ENCODE results near the gene XIRP1.
A peak's percentile ranks its signal among the peaks of the same experiment; 100 is the strongest.
"Not testable (repeated sequence)": the region's sequence is repeated elsewhere in the genome, so short reads cannot be mapped to it uniquely, and the experiment has no call there.

XIRP1 gene

DNA sequence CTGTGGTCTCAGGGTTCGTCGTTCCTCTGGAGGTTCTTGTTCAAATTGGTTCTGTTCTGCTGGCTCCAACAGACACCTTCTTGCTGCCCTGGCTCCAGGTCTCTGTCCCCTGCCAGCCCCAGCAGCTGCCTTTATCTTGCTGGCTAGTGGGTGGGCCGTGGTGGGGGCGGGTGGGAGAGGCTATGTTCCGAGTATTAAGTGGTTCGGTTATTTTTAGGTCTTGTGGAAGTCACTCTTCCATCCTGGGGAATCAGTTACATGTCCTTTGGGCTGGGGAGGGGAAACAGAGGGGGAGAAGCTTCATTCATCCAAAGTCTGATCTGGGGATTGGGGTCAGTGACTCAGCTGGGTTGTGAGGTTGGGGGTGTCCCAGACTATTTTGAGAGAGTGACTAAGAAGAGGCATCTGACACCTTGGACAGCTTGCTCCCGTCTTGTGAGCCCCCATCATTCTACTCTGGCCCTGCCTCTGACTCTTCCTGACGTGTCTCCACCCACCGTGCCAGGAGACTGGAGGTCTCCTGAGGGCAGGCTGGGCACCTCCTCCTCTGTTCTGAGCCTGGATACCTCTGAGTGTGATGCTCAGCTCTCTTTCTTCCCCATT is at the start of gene XIRP1:
XIRP1 (minus strand) TSS at position 106 of the 603 bp plus-strand sequence. CDS start 3,150 bp downstream, outside the sequence.
- DNase-seq (no peak), ATAC-seq (replicated peaks) (peak; percentile 55 to 71)
- Mint-ChIP-seq H3K9me3 (no peaks in the 10 kb centered on the region), H3K36me3 (peaks cover 0 to 7% of the 10 kb centered on the region in 2 donors), H3K27ac (peak within 1 kb of the TSS; percentile 53), H3K4me3 (peak within 1 kb of the TSS; percentile 59 to 68), H3K4me1 (peaks cover 30 to 50% of the 10 kb centered on the region in 2 donors), H3K27me3 (peaks cover 6 to 8% of the 10 kb centered on the region in 2 donors)

GRCh38 chr3:39241561-39241960 is 49.2 kb upstream of the XIRP1 start:
- Mint-ChIP-seq H3K4me3 (no peak overlapping the region), H3K9me3 (peaks cover 0 to 4% of the 10 kb centered on the region in 2 donors), H3K27ac (no peak overlapping the region), H3K36me3 (no peaks in the 10 kb centered on the region), H3K27me3 (no peaks in the 10 kb centered on the region), H3K4me1 (peaks cover 2 to 6% of the 10 kb centered on the region in 2 donors)
- DNase-seq, result no peak
- no peak for ATAC-seq (replicated peaks)

- Mint-ChIP-seq H3K4me1 (peaks cover 15 to 37% of the 10 kb centered on the region in 2 donors), H3K36me3 (no peaks in the 10 kb centered on the region), H3K9me3 (no peaks in the 10 kb centered on the region), H3K4me3 (no peak overlapping the region), H3K27me3 (peaks cover 0 to 6% of the 10 kb centered on the region in 2 donors), H3K27ac (no peak overlapping the region)
- DNase-seq (no peak), ATAC-seq (replicated peaks) (no peak)
Measured at GRCh38 chr3:39237027-39237426, 44.6 kb upstream of the XIRP1 start.

DNA sequence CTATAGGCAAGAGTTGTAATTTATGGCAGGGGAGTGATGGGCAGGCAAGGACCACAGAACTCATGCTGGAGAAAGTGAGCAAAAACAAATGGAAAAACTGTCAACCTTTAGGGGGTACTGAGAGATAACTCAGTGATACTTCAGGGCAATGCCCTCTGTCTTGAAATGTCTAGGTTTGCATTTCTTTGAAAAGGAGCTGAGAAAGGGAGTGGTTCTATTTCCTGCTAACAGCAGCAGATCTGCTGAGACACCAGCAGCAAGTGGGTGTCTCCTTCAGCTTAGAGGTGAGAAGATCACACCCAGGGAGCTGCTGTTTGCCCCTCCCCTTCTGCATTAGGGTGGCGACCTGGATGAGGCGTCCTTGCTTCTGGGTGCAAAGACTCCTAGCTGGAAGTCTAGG is 42.3 kb upstream of the XIRP1 start:
- Mint-ChIP-seq H3K4me3 (no peak overlapping the region), H3K27me3 (peaks cover 0 to 6% of the 10 kb centered on the region in 2 donors), H3K36me3 (no peaks in the 10 kb centered on the region), H3K27ac (peak overlapping the region; percentile 20), H3K4me1 (peaks cover 15 to 35% of the 10 kb centered on the region in 2 donors), H3K9me3 (no peaks in the 10 kb centered on the region)
- DNase-seq, result no peak
- peak in 1 of 2 donors; percentile 55 for ATAC-seq (replicated peaks)

DNA sequence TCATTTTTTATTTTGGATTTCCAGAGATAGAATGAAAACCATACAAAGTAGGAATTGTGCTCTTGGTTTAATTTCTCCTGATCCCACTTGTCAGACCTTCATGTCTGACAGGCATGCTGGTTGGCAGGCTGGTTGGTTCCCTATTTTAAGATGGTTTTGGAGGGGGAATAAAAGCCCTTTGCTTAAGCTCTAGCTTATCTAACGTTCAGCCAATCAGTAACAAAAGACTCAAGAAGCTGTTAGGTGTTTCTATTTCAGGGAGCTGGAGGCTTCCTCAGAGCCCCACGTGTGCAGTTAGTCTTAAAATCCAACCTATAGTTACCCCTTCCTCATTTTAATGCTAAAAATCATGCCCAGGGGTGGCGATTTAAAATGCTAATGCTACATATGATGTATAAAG is 40.5 kb upstream of the XIRP1 start:
- Mint-ChIP-seq H3K9me3 (no peaks in the 10 kb centered on the region), H3K4me3 (no peak overlapping the region), H3K27me3 (peaks cover 0 to 6% of the 10 kb centered on the region in 2 donors), H3K36me3 (no peaks in the 10 kb centered on the region), H3K4me1 (peaks cover 15 to 35% of the 10 kb centered on the region in 2 donors), H3K27ac (no peak overlapping the region)
- ATAC-seq (replicated peaks), result no peak
- no peak for DNase-seq

DNA sequence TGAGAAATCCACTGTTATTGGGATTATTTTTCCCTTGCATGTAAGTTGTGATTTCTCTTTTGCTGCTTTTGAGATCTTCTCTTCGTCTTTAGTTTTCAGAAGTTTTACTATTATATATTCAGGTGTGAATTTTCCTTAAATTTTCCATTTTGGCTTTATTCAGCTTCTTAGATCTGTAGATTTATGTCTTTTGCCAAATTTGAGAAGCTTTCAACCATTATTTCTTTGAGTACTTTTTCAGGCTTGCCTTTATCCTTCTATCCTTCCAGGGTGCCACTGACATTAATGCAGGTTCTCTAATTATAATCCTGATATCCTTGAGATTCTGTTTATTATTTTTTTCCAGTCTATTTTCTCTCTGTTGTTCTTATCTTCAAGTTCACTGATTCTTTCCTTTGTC is 38.1 kb upstream of the XIRP1 start:
- Mint-ChIP-seq H3K4me1 (peaks cover 20 to 42% of the 10 kb centered on the region in 2 donors), H3K9me3 (no peaks in the 10 kb centered on the region), H3K4me3 (no peak overlapping the region), H3K27ac (no peak overlapping the region), H3K27me3 (peaks cover 0 to 6% of the 10 kb centered on the region in 2 donors), H3K36me3 (no peaks in the 10 kb centered on the region)
- ATAC-seq (replicated peaks) (no peak), DNase-seq (no peak)

DNA sequence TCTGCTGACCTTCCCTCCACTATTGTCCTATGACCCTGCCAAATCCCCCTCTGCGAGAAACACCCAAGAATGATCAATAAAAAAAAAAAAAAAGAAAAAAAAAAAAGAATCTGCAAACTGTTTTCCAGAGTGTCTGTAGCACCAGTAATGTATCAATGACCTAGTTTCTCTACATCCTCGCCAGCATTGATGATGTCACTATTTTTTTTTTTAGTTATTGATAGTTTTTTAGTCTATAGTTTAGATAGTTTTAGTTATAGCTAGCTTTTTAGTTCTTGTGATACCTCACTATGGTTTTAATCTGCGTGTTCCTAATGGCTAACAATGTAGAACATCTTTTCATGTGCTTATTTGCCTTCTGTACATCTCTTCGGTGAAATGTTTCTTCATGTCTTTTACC is 36.1 kb upstream of the XIRP1 start:
- DNase-seq (no peak), ATAC-seq (replicated peaks) (no peak)
- peaks cover 15 to 33% of the 10 kb centered on the region in 2 donors for H3K4me1 Mint-ChIP-seq
- no peaks in the 10 kb centered on the region for H3K27me3 Mint-ChIP-seq
- H3K9me3 Mint-ChIP-seq, result no peaks in the 10 kb centered on the region
- H3K36me3 Mint-ChIP-seq, result no peaks in the 10 kb centered on the region
- H3K4me3 Mint-ChIP-seq, result no peak overlapping the region
- no peak overlapping the region for H3K27ac Mint-ChIP-seq

GRCh38 chr3:39227596-39227995 is 35.2 kb upstream of the XIRP1 start:
- H3K4me3 Mint-ChIP-seq; DNase-seq; H3K27ac Mint-ChIP-seq; H3K27me3 Mint-ChIP-seq; H3K9me3 Mint-ChIP-seq; H3K36me3 Mint-ChIP-seq; ATAC-seq (replicated peaks): not testable (repeated sequence)
- peaks cover 11 to 24% of the 10 kb centered on the region in 2 donors for H3K4me1 Mint-ChIP-seq

DNA sequence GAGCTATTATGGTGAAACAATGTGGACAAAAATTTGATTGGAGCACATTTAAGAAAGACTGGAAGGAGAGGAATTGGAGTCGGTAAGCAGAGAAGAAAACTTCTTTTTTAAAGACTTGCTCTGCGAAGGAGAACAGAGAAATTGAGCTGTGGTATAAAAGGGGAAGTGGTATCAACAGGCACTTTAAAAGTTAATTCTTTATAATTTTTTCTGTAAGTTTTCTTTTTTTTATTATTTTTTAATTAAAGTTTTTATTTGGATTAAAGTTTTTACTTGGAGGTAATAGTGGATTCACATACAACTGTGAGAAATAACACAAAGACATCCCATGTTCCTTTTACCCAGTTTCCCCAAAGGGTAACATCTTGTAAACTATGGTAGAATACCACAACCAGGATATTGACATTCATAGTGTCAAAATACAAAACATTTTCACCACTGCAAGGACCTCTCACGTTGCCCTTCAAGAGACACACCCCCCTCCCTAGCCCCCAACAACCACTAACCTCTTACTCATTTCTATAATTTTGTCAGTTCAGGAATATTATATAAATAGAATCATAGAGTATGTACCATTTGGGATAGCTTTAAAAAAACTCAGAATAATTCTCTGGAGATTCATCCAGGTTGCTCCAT is 33.8 kb upstream of the XIRP1 start:
- Mint-ChIP-seq H3K27me3 (peaks cover 0 to under 1% of the 10 kb centered on the region in 2 donors), H3K36me3 (no peaks in the 10 kb centered on the region), H3K4me3 (peak overlapping the region; percentile 4 to 7), H3K27ac (no peak overlapping the region), H3K9me3 (no peaks in the 10 kb centered on the region), H3K4me1 (peaks cover 9 to 17% of the 10 kb centered on the region in 2 donors)
- peak; percentile 77 to 97 for ATAC-seq (replicated peaks)
- no peak for DNase-seq

- ATAC-seq (replicated peaks) (no peak), DNase-seq (no peak)
- Mint-ChIP-seq H3K4me3 (no peak overlapping the region), H3K27ac (no peak overlapping the region), H3K9me3 (no peaks in the 10 kb centered on the region), H3K27me3 (peaks cover 0 to 4% of the 10 kb centered on the region in 2 donors), H3K4me1 (peaks cover 18 to 32% of the 10 kb centered on the region in 2 donors), H3K36me3 (no peaks in the 10 kb centered on the region)
Measured at GRCh38 chr3:39224288-39224687, 31.9 kb upstream of the XIRP1 start.

DNA sequence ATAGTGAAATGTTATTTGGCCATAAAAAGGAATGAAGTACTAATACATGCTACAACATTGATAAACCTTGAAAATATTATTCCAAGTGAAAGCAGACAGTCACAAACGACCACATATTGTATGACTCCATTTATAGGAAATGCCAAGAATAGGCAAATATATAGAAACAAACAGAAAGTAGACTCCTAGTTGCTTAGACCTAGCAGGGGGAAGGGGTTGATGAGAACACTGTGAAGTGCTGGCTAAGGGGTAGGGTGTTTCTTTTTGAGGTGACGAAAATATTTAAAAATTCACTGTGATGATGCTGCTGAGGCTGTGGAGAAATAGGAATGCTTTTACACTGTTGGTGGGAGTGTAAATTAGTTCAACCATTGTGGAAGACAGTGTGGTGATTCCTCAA is 30.5 kb upstream of the XIRP1 start:
- Mint-ChIP-seq H3K9me3 (no peaks in the 10 kb centered on the region), H3K27me3 (peaks cover 0 to 4% of the 10 kb centered on the region in 2 donors), H3K27ac (no peak overlapping the region), H3K4me3 (no peak overlapping the region), H3K36me3 (no peaks in the 10 kb centered on the region), H3K4me1 (peaks cover 18 to 32% of the 10 kb centered on the region in 2 donors)
- ATAC-seq (replicated peaks) (no peak), DNase-seq (no peak)

DNA sequence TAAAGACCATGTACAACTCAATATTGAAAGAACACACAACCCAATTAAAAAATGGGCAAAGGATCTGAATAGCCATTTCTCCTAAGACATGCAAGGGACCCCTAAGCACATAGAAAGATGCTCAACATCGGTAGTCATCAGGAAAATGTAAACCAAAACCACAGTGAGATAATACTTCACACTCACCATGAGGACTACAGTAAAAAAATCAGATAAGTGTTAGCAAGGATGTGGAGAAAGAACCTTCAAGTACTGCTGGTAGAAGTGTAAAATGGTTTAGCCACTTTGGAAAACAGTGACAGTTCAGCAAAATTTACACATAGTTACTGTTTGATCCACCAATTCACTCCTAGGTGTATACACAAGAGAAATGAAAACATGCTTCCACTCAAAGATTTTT is 30.1 kb upstream of the XIRP1 start:
- Mint-ChIP-seq H3K27ac (no peak overlapping the region), H3K9me3 (no peaks in the 10 kb centered on the region), H3K27me3 (peaks cover 0 to 4% of the 10 kb centered on the region in 2 donors), H3K4me3 (no peak overlapping the region), H3K4me1 (peaks cover 19 to 36% of the 10 kb centered on the region in 2 donors), H3K36me3 (no peaks in the 10 kb centered on the region)
- DNase-seq (no peak), ATAC-seq (replicated peaks) (no peak)

GRCh38 chr3:39221141-39221530 is 28.7 kb upstream of the XIRP1 start:
- no peak for ATAC-seq (replicated peaks)
- H3K4me1 Mint-ChIP-seq, result peaks cover 30 to 49% of the 10 kb centered on the region in 2 donors
- peak overlapping the region in 1 of 2 donors; percentile 47 for H3K4me3 Mint-ChIP-seq
- no peaks in the 10 kb centered on the region for H3K9me3 Mint-ChIP-seq
- no peak for DNase-seq
- peak overlapping the region; percentile 37 for H3K27ac Mint-ChIP-seq
- H3K36me3 Mint-ChIP-seq, result no peaks in the 10 kb centered on the region
- H3K27me3 Mint-ChIP-seq, result peaks cover 0 to 4% of the 10 kb centered on the region in 2 donors

- Mint-ChIP-seq H3K9me3 (no peaks in the 10 kb centered on the region), H3K36me3 (no peaks in the 10 kb centered on the region), H3K27me3 (peaks cover 0 to 4% of the 10 kb centered on the region in 2 donors), H3K4me3 (peak overlapping the region in 1 of 2 donors; percentile 47), H3K4me1 (peaks cover 25 to 49% of the 10 kb centered on the region in 2 donors), H3K27ac (peak overlapping the region; percentile 37)
- ATAC-seq (replicated peaks) (peak; percentile 64 to 65), DNase-seq (no peak)
Measured at GRCh38 chr3:39220407-39221140, 28.2 kb upstream of the XIRP1 start.
